SU-DHL-6 (cell line): ENCODE results near the gene ABHD4.

ENCODE experiments used
- H2AFZ ChIP-seq: fragments of 200-600 bp; sonication (generic); 2 replicates; pipeline ENCODE4 v1.6.1; 2014; ENCODE audit warnings: low read depth, mild to moderate bottlenecking, moderate library complexity, mixed read lengths, antibody characterized with exemption, low read length; ENCODE audit not compliant: severe bottlenecking
- H3F3A ChIP-seq: fragments of 200-600 bp; shearing (Covaris generic); 2 replicates; pipeline ENCODE4 v1.6.0; 2016; ENCODE audit warnings: antibody characterized with exemption, mild to moderate bottlenecking; ENCODE audit not compliant: insufficient read depth
- H3K27ac ChIP-seq: fragments of 200-600 bp; sonication (generic); 2 replicates; pipeline ENCODE4 v1.5.1; 2016; ENCODE audit warnings: low read depth, mild to moderate bottlenecking, low read length, moderate library complexity, mixed read lengths
- H3K27me3 ChIP-seq: fragments of 200-600 bp; sonication (generic), shearing (Covaris generic); 2 replicates; pipeline ENCODE4 v1.6.0; 2014; ENCODE audit warnings: mild to moderate bottlenecking, low read length
- H3K36me3 ChIP-seq: fragments of 200-600 bp; sonication (generic); 2 replicates; pipeline ENCODE4 v1.6.1; 2014; ENCODE audit warnings: mild to moderate bottlenecking, low read length, mixed read lengths
- H3K4me2 ChIP-seq: fragments of 300-600, 200-600 bp; shearing (Covaris generic), sonication (generic); 2 replicates; pipeline ENCODE4 v1.6.0; 2014; ENCODE audit warnings: low read length, low read depth, mild to moderate bottlenecking; ENCODE audit not compliant: poor library complexity, severe bottlenecking
- H3K4me3 ChIP-seq: fragments of 200-600 bp; sonication (generic); 2 replicates; pipeline ENCODE4 v1.5.1; 2014; ENCODE audit warnings: antibody characterized with exemption, low read length, mild to moderate bottlenecking, mixed read lengths; ENCODE audit not compliant: insufficient read depth, poor library complexity, severe bottlenecking
- H3K79me2 ChIP-seq: fragments of 200-600 bp; sonication (generic); 2 replicates; pipeline ENCODE4 v1.6.1; 2014; ENCODE audit warnings: mild to moderate bottlenecking, low read length, moderate library complexity; ENCODE audit not compliant: insufficient read depth
- H3K9ac ChIP-seq: fragments of 200-600 bp; sonication (generic); 2 replicates; pipeline ENCODE4 v1.7.0; 2014; ENCODE audit warnings: mild to moderate bottlenecking, low read length
- H3K9me2 ChIP-seq: fragments of 200-600 bp; sonication (generic); replicated peaks from 2 replicates; pipeline ENCODE4 v1.6.1; 2014; ENCODE audit warnings: low read length; ENCODE audit not compliant: insufficient read depth
- H3K9me3 ChIP-seq: fragments of 200-600 bp; sonication (generic); 2 replicates; pipeline ENCODE4 v1.6.1; 2014; ENCODE audit warnings: low read length, mixed read lengths; ENCODE audit not compliant: insufficient read depth
- H4K20me1 ChIP-seq: fragments of 200-600 bp; sonication (generic); 2 replicates; pipeline ENCODE4 v1.6.1; 2014; ENCODE audit warnings: low read depth, mild to moderate bottlenecking, antibody characterized with exemption, low read length, moderate library complexity, mixed read lengths
- CTCF ChIP-seq: fragments of 200-600 bp; sonication (generic); IDR thresholded peaks from one replicate; pipeline ENCODE4 v1.5.1; 2017; ENCODE audit warnings: antibody characterized with exemption, mild to moderate bottlenecking, low read length, moderate library complexity; ENCODE audit not compliant: insufficient read depth, poor library complexity, severe bottlenecking
- EZH2phosphoT487 ChIP-seq: fragments of 200-600 bp; sonication (generic), shearing (Covaris generic); conservative IDR thresholded peaks from 2 replicates; pipeline ENCODE4 v1.6.1; 2018; ENCODE audit warnings: mild to moderate bottlenecking, antibody characterized with exemption, low read length, moderate library complexity, mixed read lengths

ABHD4 gene

DNA sequence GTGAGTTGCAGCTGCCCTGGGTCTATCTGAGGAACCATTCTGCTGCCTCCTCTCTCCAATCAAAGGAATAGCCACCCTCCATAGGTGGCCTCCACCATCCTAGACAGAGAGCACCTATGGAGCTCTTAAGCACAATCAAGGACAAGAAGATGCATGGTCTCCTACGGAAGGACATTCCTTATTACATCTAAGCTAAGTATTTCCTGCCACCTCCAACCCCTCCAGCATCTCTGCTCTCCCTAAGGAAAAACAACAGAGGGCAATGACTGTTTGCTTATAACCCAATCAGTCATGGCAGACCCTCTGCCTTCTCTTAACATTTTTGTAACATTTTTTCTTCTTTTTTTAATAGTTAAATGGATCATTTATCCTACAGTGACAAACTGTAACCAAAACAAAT lies 60.8 kb downstream of the ABHD4 start:
- no peaks in the 10 kb centered on the region for H3F3A ChIP-seq
- H3K36me3 ChIP-seq = no peaks in the 10 kb centered on the region
- TF ChIP-seq EZH2phosphoT487 = no peak
- TF ChIP-seq CTCF = no peak
- no peaks in the 10 kb centered on the region for H3K79me2 ChIP-seq
- H3K4me2 ChIP-seq = no peak overlapping the region
- no peaks in the 10 kb centered on the region for H4K20me1 ChIP-seq
- no peak overlapping the region for H3K9ac ChIP-seq
- no peaks in the 10 kb centered on the region for H3K9me2 ChIP-seq
- H2AFZ ChIP-seq = no peak overlapping the region
- H3K27ac ChIP-seq = no peak overlapping the region
- no peaks in the 10 kb centered on the region for H3K9me3 ChIP-seq
- H3K4me3 ChIP-seq = no peak overlapping the region
- H3K27me3 ChIP-seq = no peaks in the 10 kb centered on the region

- Histone ChIP-seq H3K36me3 (no peaks in the 10 kb centered on the region), H3K4me2 (no peak overlapping the region)
These were observed 62.6 kb downstream of the ABHD4 start for GRCh38 chr14:22660654-22661053.

More at GRCh38 chr14:22660654-22661053, 62.6 kb downstream of the ABHD4 start:
- H3K9ac ChIP-seq = no peak overlapping the region
- H3K27ac ChIP-seq = no peak overlapping the region
- no peaks in the 10 kb centered on the region for H3K9me2 ChIP-seq
- H3F3A ChIP-seq = no peaks in the 10 kb centered on the region
- no peaks in the 10 kb centered on the region for H4K20me1 ChIP-seq
- H3K27me3 ChIP-seq = no peaks in the 10 kb centered on the region
- no peaks in the 10 kb centered on the region for H3K79me2 ChIP-seq
- TF ChIP-seq CTCF (no peak), EZH2phosphoT487 (no peak)
- no peaks in the 10 kb centered on the region for H3K9me3 ChIP-seq
- no peak overlapping the region for H3K4me3 ChIP-seq
- H2AFZ ChIP-seq = no peak overlapping the region
